H7 (cell line): Measurements from ENCODE around the gene DNMT1. TPM values are rescaled to one million over a fixed set of nuclear protein-coding genes. Genes with fewer than 3 reads are reported as not detected.
"Not testable (repeated sequence)": the region's sequence is repeated elsewhere in the genome, so short reads cannot be mapped to it uniquely, and the experiment has no call there.

ENCODE experiments used
- DNase-seq: peaks from one replicate; pipeline ENCODE4 v3.0.0; 2012
- H3K27me3 ChIP-seq: 2 replicates; pipeline ENCODE4 v1.6.0; 2011; ENCODE audit warnings: mild to moderate bottlenecking, low read length; ENCODE audit not compliant: control insufficient read depth, insufficient read depth
- H3K36me3 ChIP-seq: replicated peaks from 2 replicates; pipeline ENCODE4 v1.5.1; 2011; ENCODE audit warnings: low read length; ENCODE audit not compliant: control insufficient read depth, insufficient read depth
- H3K4me3 ChIP-seq: 2 replicates; pipeline ENCODE4 v1.5.1; 2011; ENCODE audit warnings: low read depth, mild to moderate bottlenecking, control low read depth, low read length, moderate library complexity; ENCODE audit not compliant: insufficient read depth
- total RNA-seq: library from RNA; depleted of rRNA; stranded (reverse); fragments of >200 nt; shearing (Covaris generic); gene quantifications from 2 replicates; pipeline ENCODE4 v1.2.3, GENCODE V29; 2014; rRNA removed

DNMT1 gene
- total RNA-seq = 128 and 129 TPM in 2 replicates

DNA sequence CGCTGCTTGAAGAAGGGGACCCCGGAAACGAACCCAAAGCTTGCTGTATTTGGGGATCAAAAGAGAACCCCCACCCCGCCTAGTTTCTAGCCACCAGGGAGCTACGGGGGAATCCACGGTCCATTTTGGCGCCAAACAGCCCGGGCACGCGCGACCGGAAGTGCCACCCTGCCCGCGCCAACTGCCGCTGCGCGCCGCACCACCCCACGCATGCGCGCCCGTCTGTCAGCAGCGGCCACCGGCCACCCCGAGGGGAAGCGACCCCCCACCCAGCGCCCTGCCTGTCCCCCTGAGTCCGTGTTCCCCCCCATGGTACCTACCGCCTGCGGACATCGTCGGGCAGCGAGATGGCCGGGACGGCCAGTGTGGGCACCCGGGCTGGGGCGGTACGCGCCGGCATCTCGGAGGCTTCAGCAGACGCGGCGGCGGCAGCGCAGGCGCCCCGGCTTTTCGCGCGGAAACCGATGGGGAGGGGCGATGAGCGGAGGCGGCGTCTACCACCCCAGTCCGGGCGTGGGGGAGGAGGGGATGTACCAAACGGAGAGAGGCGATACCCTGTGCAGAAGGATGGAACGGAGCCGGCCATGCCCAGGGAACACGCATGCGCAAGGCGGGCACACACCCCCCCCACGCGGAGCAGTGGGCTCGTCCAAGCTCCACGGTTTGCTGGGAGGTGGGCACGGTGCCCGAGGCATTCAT lies at the start of gene DNMT1:
DNMT1 (minus strand) TSS at position 454 of the 699 bp plus-strand sequence; CDS start at position 400, 54 bp downstream.
- peak within 1 kb of the TSS; percentile 92 for H3K4me3 ChIP-seq
- DNase-seq = peak; percentile 100

GRCh38 chr19:10243606-10244005 lies 48.9 kb upstream of the DNMT1 start:
- H3K4me3 ChIP-seq = no peak overlapping the region
- DNase-seq = no peak
- H3K36me3 ChIP-seq = no peaks in the 10 kb centered on the region
- H3K27me3 ChIP-seq = no peaks in the 10 kb centered on the region

More for the DNA sequence above, at the start of gene DNMT1:
- H3K27me3 ChIP-seq = no peaks in the 10 kb centered on the region
- H3K36me3 ChIP-seq = peaks cover 2% of the 10 kb centered on the region

GRCh38 chr19:10241826-10242449 lies 47.2 kb upstream of the DNMT1 start:
- not testable (repeated sequence) for H3K36me3 ChIP-seq, H3K4me3 ChIP-seq, H3K27me3 ChIP-seq, DNase-seq

DNA sequence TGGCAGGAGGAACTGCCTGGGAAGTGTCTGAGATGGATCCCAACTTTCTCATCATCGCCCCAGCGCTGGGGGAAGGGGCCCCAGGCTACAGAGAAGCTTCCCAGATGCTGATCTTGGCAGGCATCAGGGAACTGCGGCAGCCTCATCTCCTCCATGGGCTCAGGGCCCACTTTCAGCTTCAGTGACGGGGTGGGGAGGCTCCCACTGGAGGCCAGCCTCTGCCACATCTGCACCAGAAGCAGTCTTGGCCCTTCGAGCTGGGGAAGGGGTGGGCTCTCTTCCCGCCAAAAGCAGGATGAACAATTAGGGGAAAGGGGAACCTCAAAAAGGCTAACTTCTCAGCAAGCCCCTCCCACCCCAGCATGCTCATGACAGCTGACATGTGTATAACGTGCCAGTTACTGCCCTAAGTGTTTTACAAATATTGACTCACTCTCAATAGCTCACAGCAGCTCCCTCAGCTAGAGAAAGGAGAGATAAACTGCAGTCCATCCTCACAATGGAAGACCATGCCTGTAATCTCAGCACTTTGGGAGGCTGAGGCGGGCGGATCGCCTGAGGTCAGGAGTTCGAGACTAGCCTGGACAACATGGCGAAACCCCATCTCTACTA lies 43.5 kb upstream of the DNMT1 start:
- no peak for DNase-seq
- H3K4me3 ChIP-seq = no peak overlapping the region

GRCh38 chr19:10237702-10238101 lies 42.9 kb upstream of the DNMT1 start:
- DNase-seq = peak; percentile 17
- Histone ChIP-seq H3K27me3 (no peaks in the 10 kb centered on the region), H3K36me3 (no peaks in the 10 kb centered on the region), H3K4me3 (no peak overlapping the region)

More for the DNA sequence above, 43.5 kb upstream of the DNMT1 start:
- no peaks in the 10 kb centered on the region for H3K27me3 ChIP-seq
- H3K36me3 ChIP-seq = no peaks in the 10 kb centered on the region

- H3K27me3 ChIP-seq, DNase-seq, H3K36me3 ChIP-seq: not testable (repeated sequence)
These were observed 40.7 kb upstream of the DNMT1 start for GRCh38 chr19:10235409-10235808.

DNA sequence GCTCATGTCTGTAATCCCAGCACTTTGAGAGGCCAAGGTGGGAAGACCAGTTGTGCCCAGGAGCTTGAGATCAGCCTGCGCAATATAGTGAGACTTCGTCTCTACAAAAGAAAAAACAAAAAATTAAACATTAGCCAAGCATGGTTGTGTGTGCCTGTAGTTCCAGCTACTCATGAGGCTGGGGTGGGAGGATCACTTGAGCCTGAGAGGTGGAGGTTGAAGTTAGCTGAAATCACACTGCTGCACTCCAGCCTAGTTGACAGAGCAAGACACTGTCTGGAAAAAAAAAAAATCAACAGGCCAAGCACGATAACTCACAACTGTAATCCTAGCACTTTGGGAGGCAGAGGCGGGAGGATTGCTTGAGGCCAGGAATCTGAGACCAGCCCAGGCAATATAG lies 40.2 kb upstream of the DNMT1 start:
- DNase-seq = no peak
- peaks cover 8% of the 10 kb centered on the region for H3K27me3 ChIP-seq
- H3K36me3 ChIP-seq = no peaks in the 10 kb centered on the region
- H3K4me3 ChIP-seq = no peak overlapping the region

More at GRCh38 chr19:10235409-10235808, 40.7 kb upstream of the DNMT1 start:
- H3K4me3 ChIP-seq = not testable (repeated sequence)

- Histone ChIP-seq H3K27me3 (peaks cover 10% of the 10 kb centered on the region), H3K4me3 (no peak overlapping the region), H3K36me3 (no peaks in the 10 kb centered on the region)
- no peak for DNase-seq
These were observed 39.2 kb upstream of the DNMT1 start for GRCh38 chr19:10233946-10234345.

DNA sequence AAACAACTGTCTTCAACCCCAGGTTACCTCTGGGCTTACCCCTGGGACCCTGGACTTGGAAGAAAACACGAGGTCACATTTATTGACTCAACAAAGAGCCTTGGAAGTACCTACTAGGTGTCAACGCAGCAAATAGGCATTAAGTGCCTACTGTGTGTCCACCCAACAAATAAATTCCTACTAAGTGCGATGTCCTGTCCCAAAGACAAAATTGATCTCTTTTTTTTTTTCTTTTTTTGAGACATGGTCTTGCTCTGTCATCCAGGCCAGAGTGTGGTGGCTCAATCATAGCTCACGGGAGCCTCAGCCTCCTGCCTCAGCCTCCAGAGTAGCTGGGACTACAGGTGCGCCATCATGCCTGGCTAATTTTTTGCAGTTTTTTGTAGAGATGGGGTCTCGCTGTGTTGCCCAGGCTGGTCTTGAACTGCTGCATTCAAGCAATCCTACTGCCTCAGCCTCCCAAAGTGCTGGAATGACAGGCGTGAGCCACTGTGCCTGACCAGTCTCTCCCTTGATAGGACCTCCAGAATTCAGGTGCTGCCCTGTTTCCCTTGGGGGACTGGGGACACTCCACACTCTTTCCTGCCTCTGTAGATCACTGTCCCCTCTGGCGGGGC lies 37.0 kb upstream of the DNMT1 start:
- no peak for DNase-seq
- Histone ChIP-seq H3K36me3 (no peaks in the 10 kb centered on the region), H3K27me3 (peaks cover 10% of the 10 kb centered on the region), H3K4me3 (peak overlapping the region; percentile 88)

DNA sequence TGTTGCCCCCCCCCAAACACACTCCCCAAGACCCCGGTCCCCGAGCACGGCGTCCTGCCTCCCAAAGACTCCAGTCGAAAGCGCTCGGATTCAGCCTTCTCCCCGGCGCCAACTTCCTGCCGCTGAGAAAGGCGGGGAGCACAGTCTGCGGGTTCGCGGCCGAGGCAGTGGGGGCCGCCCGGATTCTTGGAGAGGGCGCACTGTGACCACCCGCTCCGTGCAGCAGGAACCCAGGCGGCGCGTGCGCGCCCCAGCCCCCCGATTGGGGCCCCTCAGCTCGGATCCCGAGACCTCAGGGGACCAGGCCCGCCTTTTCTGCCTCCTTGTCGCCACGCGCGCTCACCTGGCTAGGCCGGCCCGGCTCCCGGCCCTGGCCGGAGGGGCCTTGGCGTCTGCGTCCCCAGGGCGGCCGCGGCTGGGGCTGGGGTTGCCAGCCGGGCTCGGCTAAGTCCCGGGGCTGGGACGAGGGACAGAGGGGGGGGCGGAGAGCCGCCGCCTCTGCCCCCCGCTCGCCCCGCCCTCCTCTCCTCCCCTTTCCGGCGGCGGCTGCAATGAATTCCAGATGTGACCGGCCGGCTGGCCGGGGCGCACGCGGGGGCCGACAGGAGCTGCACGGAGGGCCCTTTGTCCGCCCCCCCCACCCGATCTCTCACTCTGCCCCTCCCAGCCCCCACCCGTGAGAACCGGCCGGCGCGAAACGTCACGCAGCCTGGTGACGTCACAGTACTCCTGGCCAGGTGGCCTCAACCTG lies 36.3 kb upstream of the DNMT1 start, which contains the start of gene S1PR2:
S1PR2 (minus strand) TSS at position 471 of the 751 bp plus-strand sequence. CDS start 6,426 bp downstream, outside the sequence.
- peak; percentile 98 for DNase-seq
- Histone ChIP-seq H3K4me3 (peak within 1 kb of the TSS; percentile 88), H3K36me3 (no peaks in the 10 kb centered on the region), H3K27me3 (peaks cover 10% of the 10 kb centered on the region)

GRCh38 chr19:10230173-10230860 lies 35.6 kb upstream of the DNMT1 start:
- peaks cover 10% of the 10 kb centered on the region for H3K27me3 ChIP-seq
- no peaks in the 10 kb centered on the region for H3K36me3 ChIP-seq
- peak overlapping the region; percentile 88 for H3K4me3 ChIP-seq
- DNase-seq = no peak

- DNase-seq = peak; percentile 87
- Histone ChIP-seq H3K36me3 (no peaks in the 10 kb centered on the region; the same call in 1 of the 2 replicates), H3K4me3 (no peak overlapping the region), H3K27me3 (peaks cover 10% of the 10 kb centered on the region)
These were observed 34.2 kb upstream of the DNMT1 start for GRCh38 chr19:10228920-10229319.

DNA sequence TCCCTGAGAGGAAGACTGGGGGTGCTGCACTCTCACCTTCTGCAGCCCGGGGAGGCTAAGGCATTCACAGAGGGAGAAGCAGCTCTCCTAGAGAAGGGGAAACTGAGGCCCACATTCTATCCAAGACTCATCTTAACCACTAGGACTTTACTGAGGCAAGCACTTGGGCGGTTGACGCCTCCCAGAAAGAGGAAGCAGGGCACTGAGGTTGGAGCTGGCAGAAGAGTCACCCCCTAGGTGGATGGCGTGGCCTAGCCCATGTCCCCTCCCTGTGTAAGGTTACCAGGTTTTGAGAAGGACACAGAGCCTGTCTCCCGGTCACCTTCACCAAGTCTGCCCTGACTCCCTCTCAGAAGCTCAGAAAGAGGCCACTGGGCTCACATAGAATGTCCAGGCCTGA lies 33.6 kb upstream of the DNMT1 start:
- peaks cover 10% of the 10 kb centered on the region for H3K27me3 ChIP-seq
- H3K36me3 ChIP-seq = no peaks in the 10 kb centered on the region; the same call in none of the 2 replicates
- DNase-seq = no peak
- no peak overlapping the region for H3K4me3 ChIP-seq
